NCI-H2107 treated with DMSO at 0.1 percent for 48 hours (cell line): ENCODE results near the gene ALPL.

Experiments
- DNase-seq: peaks from one replicate; lab custom pipeline; 2025; ENCODE audit not compliant: unreplicated experiment; lab: John Stamatoyannopoulos, UW

The ALPL gene

GRCh38 chr1:21526441-21526840 is 17.2 kb downstream of the ALPL start:
- DNase-seq = no peak

GRCh38 chr1:21530368-21531016 is 21.3 kb downstream of the ALPL start:
- no peak for DNase-seq

- DNase-seq = no peak
Measured at GRCh38 chr1:21531241-21531640, 22.0 kb downstream of the ALPL start.

DNA sequence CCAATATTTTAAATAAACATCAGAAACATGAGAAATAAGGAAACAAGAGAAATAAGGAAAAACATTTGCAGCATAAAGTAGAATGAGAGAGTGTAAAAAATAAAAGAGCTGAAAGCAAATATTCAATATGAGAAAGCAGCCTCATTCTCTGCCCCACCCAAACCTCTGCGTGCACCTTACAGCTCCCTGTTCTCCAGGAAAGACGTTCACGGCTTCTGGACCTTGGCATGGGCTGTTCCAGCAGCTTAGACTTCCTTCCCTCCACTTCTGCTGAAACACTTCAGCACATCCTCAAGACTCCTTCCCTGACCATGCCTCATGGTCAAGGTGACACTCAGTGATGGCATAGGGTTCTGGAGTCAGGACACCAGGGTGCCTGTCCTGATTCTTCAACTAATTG is 23.3 kb downstream of the ALPL start:
- no peak for DNase-seq

DNA sequence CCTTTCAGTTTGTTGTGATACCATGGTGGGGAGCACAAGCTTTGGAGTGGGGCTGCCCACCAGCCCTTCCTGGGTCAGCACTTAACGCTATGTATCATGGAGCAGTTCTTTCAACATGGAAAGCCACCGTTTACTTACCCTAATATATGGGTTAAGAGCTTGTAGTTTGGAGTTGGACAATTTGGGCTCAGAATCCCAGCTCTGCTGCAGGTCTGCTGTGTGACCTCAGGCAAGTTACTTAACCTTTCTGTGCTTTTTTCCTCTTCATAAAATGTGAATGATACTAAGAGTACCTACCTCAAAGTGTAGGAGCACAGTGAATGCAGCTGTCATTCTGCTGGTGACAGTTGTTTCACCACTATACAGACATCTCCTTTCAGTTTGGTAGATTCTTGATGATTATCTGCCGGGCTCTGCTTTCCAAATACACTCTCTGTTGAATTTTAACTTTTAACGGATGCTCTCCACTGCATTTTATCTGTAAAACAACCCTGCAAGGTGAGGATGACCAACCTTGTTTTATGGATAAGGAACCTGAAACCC is 23.8 kb downstream of the ALPL start:
- no peak for DNase-seq

DNA sequence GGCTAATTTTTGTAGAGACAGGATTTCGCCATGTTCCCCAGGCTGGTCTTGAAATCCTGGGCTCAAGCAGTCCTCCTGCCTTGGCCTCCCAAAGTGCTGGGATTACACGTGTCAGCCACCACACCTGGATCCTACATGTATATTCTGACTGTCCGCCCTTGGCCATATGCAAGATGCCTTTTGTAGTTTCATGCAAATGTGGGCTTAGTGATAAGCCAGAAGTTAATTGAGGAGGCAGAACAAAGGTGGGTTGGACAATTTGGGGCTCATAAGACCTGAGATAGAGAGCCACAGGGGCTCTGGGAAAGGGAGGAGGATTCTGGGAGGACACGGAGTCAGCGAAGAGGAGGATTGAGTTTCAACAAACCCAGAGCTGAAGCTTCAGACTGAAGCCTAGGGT is 24.9 kb downstream of the ALPL start:
- DNase-seq = no peak

DNA sequence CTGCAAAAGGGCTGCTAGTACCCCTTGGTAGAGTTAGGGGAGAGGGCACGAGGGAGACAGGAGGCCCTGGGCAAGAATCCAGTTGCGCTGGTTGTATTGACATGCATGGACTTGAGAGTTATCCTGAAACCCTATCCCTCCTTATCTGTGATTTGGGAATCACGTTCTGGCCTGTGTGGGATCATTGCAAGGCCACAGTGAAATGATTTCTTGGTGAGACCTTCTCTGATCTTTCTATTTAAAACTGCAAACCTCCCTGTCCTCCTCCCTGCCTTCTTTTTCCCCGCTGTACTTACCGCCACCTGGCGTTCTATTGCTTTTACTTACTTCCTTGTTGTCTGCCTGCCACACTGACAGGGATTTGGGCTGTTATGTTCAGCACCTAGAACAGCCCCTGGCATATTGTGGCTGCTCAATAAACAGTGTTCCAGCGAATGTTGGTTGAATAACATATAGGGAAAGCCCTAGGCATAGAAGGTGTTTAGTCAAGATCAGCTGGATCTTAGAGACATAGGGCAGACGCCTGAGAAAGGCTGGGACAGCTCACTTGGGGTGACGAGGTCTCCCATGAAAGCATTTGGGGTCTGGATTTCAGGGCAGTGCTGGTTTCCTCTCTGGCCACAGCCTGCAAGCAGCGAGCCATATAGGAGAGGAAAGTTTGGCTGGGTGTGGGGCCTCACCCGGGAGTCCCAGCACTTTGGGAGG is 25.6 kb downstream of the ALPL start:
- peak; percentile 80 for DNase-seq

DNA sequence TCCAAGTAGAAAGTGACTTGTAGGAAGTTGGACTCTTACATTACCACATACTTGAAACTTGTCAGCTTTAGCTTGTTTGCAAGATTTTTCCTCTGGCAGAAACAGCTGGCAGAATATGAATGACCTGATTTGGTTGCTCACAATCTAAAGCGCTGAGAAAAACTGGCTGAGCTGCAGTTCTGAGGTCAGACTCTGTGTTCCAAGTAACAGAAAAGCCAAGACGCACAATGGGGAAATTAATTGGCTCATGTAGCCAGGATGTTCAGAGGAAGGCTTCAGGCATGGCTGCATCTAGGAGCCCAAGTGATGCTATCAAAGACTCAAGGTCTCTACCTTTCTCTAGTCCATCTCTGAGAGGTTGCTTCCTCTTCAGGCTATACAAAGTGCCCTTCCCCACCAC is 27.0 kb downstream of the ALPL start:
- DNase-seq = no peak

DNA sequence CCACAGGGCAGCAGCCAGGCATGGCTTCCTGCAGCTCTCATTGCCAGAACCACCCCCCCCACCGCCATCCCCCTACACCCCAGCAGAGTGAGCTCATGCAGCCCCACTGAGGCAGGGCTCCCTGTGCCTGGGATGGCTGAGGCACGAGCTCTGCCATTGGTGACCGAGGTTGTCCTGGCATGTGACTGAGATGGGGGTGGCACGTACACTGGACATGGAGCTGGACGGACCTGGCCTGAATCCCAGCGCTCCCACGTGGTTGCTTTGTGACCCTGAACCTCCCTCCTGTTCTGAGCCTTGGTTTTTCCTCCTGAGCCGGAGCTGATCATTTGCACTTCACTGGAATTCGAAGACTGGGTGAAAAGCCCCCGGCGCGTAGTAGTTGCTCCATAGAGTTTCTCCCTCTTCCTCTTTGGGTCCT is 28.3 kb downstream of the ALPL start:
- no peak for DNase-seq

DNA sequence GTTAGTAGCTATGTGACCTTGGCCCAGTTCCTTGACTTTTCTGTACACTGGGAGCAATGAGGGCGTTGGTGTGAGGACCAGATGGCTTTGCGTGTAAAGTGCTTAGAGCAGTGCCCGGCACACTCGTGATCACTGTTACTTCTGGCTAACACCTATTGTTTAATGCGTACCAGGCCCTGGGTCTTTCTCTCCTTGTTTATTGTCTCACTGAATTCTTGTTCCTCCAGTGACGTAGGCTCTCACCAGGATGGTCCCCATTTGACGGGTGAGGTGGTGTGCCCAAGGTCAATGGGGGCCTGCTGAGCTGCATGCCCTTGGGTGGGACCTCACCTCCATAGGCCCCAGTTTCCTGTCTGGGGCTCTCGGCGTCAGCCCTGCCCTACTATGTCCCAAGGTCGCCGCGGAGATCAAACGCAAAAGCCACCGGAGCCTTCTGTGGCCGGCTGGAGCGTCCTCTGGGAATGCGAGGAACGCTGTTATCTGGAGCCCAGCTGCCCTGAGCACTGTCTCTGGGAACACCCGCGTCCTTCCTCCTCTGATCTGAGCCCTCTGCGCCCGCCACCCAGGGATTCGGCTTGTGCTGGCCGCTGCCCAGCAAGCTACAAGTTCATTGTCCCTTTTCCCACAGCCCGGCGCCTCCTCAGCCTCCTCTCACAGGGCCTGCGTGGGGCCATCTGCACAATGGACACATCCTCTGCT is 28.9 kb downstream of the ALPL start:
- no peak for DNase-seq

GRCh38 chr1:21539933-21540332 is 30.7 kb downstream of the ALPL start:
- no peak for DNase-seq

DNA sequence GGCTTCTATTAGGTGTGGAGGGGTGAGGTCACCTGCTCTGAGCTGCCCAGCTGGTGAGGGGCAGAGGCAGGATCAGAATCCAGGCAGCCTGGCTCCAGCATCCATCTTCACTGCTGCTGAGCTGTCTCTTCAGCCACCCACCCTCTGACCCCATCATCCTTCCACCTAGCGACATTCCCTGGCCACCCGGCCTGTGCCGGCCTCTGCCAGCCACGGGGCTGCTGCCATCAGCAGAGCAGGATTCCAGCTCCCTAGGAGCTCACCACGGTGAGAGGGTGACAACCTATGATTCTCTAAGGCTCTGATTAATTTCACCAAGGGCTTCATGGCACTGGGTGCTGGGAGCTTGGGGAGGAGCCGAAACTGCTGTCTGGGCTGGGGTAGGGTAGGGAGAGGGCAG is 32.1 kb downstream of the ALPL start:
- no peak for DNase-seq

GRCh38 chr1:21541835-21542234 is 32.6 kb downstream of the ALPL start:
- DNase-seq = no peak

GRCh38 chr1:21543598-21543997 is 34.4 kb downstream of the ALPL start:
- no peak for DNase-seq

- DNase-seq = no peak
Measured at GRCh38 chr1:21544095-21544494, 34.9 kb downstream of the ALPL start.

- no peak for DNase-seq
Measured at GRCh38 chr1:21546122-21546825, 37.1 kb downstream of the ALPL start.

GRCh38 chr1:21547876-21548275 is 38.7 kb downstream of the ALPL start:
- DNase-seq = no peak

DNA sequence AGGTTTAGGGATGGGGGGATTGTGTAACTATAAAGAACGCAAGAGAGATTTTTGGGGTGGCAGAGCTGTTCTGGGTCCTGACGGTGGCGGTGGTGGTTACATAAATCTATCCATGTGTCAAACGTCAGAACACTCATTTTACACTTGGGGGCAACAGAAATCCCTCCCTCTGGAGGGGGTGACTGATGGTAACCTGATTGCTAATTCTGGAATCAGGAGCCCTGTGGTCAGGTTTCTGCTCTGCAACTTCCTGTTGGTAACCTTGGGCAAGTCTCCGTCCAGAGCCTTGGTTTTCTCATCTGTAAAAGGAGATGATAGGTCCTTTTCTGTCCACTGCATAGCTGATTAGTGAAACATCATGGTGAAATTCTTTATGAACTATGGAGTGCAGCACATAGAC is 40.9 kb downstream of the ALPL start:
- DNase-seq = no peak

DNA sequence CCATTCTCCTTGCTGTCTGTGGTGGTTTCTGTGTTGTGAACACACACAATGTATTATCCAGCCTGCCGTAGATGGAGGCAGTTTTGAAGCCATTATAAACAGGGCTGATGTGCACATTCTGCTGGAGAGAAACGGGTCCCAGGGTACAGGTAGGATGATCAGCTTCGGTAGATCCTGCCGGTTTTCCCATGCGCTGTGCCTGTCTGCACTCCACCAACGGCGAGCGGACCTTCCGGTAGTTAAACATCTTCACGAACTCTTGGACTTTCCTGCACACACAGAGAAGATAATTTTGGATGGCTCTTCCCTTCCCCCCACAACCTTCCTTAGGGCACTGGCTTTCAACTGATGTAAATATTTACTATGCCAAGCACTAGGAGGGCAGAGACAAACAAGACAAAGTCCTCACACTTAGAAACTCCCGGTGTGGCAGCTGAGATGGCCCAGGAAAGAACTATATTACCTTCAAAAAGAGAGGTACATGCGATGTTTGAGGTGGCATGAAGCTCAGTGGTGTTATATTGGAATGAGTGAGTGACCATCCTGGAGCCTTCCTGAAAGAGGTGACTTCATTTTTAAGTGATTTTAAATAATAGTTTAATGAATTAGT is 41.7 kb downstream of the ALPL start:
- no peak for DNase-seq

- DNase-seq = no peak
Measured at GRCh38 chr1:21552715-21553114, 43.5 kb downstream of the ALPL start.
